ENCODE data around the gene LY6G6D.

The LY6G6D gene

GRCh38 chr6:31763619-31763940 is 48.4 kb downstream of the LY6G6D start:
- H3K4me3 ChIP-seq (replicated peaks in 1 of 2; ENCODE audit: low read depth in 2 of 2, low read length in 2 of 2): no peak overlapping the region
- TF ChIP-seq CTCF (IDR thresholded peaks at IDR 0.05; ENCODE audit: low read depth, low read length): no peak
- peak; percentile 44 to 70 for DNase-seq (ENCODE audit: low read depth in 2 of 2)

GRCh38 chr6:31764198-31764597 is 49.0 kb downstream of the LY6G6D start:
- TF ChIP-seq CTCF (IDR thresholded peaks at IDR 0.05; ENCODE audit: low read depth, low read length): no peak
- no peak for DNase-seq (ENCODE audit: low read depth in 2 of 2)
- H3K4me3 ChIP-seq (replicated peaks in 1 of 2; ENCODE audit: low read depth in 2 of 2, low read length in 2 of 2): no peak overlapping the region

- TF ChIP-seq CTCF (IDR thresholded peaks at IDR 0.05; ENCODE audit: low read depth, low read length): no peak
- DNase-seq (ENCODE audit: low read depth in 2 of 2): no peak
- no peak overlapping the region for H3K4me3 ChIP-seq (replicated peaks in 1 of 2; ENCODE audit: low read depth in 2 of 2, low read length in 2 of 2)
Measured at GRCh38 chr6:31765559-31765909, 50.4 kb downstream of the LY6G6D start.

- no peak for TF ChIP-seq CTCF (IDR thresholded peaks at IDR 0.05; ENCODE audit: low read depth, low read length)
- no peak for DNase-seq (ENCODE audit: low read depth in 2 of 2)
- peak overlapping the region in 1 of 2 donors; percentile 25 for H3K4me3 ChIP-seq (replicated peaks in 1 of 2; ENCODE audit: low read depth in 2 of 2, low read length in 2 of 2)
Measured at GRCh38 chr6:31765910-31766794, 51.0 kb downstream of the LY6G6D start.

GRCh38 chr6:31767096-31767645 is 52.0 kb downstream of the LY6G6D start:
- DNase-seq (ENCODE audit: low read depth in 2 of 2): no peak
- TF ChIP-seq CTCF (IDR thresholded peaks at IDR 0.05; ENCODE audit: low read depth, low read length): no peak
- no peak overlapping the region for H3K4me3 ChIP-seq (replicated peaks in 1 of 2; ENCODE audit: low read depth in 2 of 2, low read length in 2 of 2)

All from cardiac fibroblast (primary cell).